ENCODE results near the gene RERE. TPM values are rescaled to one million over a fixed set of nuclear protein-coding genes. Genes with fewer than 3 reads are reported as not detected.

RERE gene
- total and polyA plus RNA-seq, 5 donors, result 72.4 to 175 (median 161) TPM

- H3K4me1 ChIP-seq (ENCODE audit: control insufficient read depth, insufficient read depth, low read length), result peaks cover 5% of the 10 kb centered on the region
- intact Hi-C loops (cut with DNase I), result loop anchor here in 3 of 4 donors (10.0 kb wide), 3 partner anchors 106 to 276 kb away; no protein-coding TSS in a partner anchor
- no peak overlapping the region for H3K27ac ChIP-seq (ENCODE audit: low read length)
- H3K9me3 ChIP-seq (ENCODE audit: control insufficient read depth, low read length), result no peaks in the 10 kb centered on the region
- no peak overlapping the region for H3K4me3 ChIP-seq (ENCODE audit: low read length)
- 94% methylated on average over 3 of the region's 3 CpGs for WGBS
- ATAC-seq (no peak), DNase-seq (no peak)
- no peaks in the 10 kb centered on the region for H3K27me3 ChIP-seq (ENCODE audit: control insufficient read depth, insufficient read depth)
Observed at GRCh38 chr1:8568837-8569236, 248.6 kb downstream of the RERE start.

- peaks cover 10% of the 10 kb centered on the region for H3K4me1 ChIP-seq (ENCODE audit: control insufficient read depth, insufficient read depth, low read length)
- no peaks in the 10 kb centered on the region for H3K27me3 ChIP-seq (ENCODE audit: control insufficient read depth, insufficient read depth)
- no peaks in the 10 kb centered on the region for H3K9me3 ChIP-seq (ENCODE audit: control insufficient read depth, low read length)
- H3K4me3 ChIP-seq (ENCODE audit: low read length), result no peak overlapping the region
- H3K27ac ChIP-seq (ENCODE audit: low read length), result no peak overlapping the region
- 95% methylated on average over 1 of the region's 1 CpG for WGBS
- no peak for DNase-seq
- intact Hi-C loops (cut with DNase I), result loop anchor here in 3 of 4 donors (10.0 kb wide), 3 partner anchors 108 to 278 kb away; no protein-coding TSS in a partner anchor
- no peak for ATAC-seq
Observed at GRCh38 chr1:8567146-8567545, 250.3 kb downstream of the RERE start.

GRCh38 chr1:8565802-8566201 lies 251.6 kb downstream of the RERE start:
- no peaks in the 10 kb centered on the region for H3K27me3 ChIP-seq (ENCODE audit: control insufficient read depth, insufficient read depth)
- H3K27ac ChIP-seq (ENCODE audit: low read length), result no peak overlapping the region
- WGBS, result 98% methylated on average over 3 of the region's 3 CpGs
- H3K9me3 ChIP-seq (ENCODE audit: control insufficient read depth, low read length), result no peaks in the 10 kb centered on the region
- intact Hi-C loops (cut with DNase I), result loop anchor here in 3 of 4 donors (10.0 kb wide), 3 partner anchors 109 to 279 kb away; no protein-coding TSS in a partner anchor
- ATAC-seq (no peak), DNase-seq (no peak)
- H3K4me3 ChIP-seq (ENCODE audit: low read length), result no peak overlapping the region
- H3K4me1 ChIP-seq (ENCODE audit: control insufficient read depth, insufficient read depth, low read length), result peaks cover 8% of the 10 kb centered on the region

GRCh38 chr1:8563944-8564537 lies 253.4 kb downstream of the RERE start:
- DNase-seq (no peak), ATAC-seq (no peak)
- Histone ChIP-seq H3K27me3 (ENCODE audit: control insufficient read depth, insufficient read depth) (no peaks in the 10 kb centered on the region), H3K9me3 (ENCODE audit: control insufficient read depth, low read length) (no peaks in the 10 kb centered on the region), H3K27ac (ENCODE audit: low read length) (no peak overlapping the region), H3K4me1 (ENCODE audit: control insufficient read depth, insufficient read depth, low read length) (peaks cover 6% of the 10 kb centered on the region), H3K4me3 (ENCODE audit: low read length) (no peak overlapping the region)
- 68% methylated on average over 2 of the region's 2 CpGs for WGBS
- intact Hi-C loops (cut with DNase I), result loop anchor here (5.0 to 10.0 kb wide), 6 partner anchors 108 to 281 kb away; no protein-coding TSS in a partner anchor

- WGBS, result 31% methylated on average over 4 of the region's 4 CpGs
- Histone ChIP-seq H3K9me3 (ENCODE audit: control insufficient read depth, low read length) (no peaks in the 10 kb centered on the region), H3K4me1 (ENCODE audit: control insufficient read depth, insufficient read depth, low read length) (peaks cover 7% of the 10 kb centered on the region), H3K27me3 (ENCODE audit: control insufficient read depth, insufficient read depth) (no peaks in the 10 kb centered on the region), H3K27ac (ENCODE audit: low read length) (peak overlapping the region; percentile 61), H3K4me3 (ENCODE audit: low read length) (no peak overlapping the region)
- DNase-seq (no peak), ATAC-seq (peak; percentile 26 to 60)
- intact Hi-C loops (cut with DNase I), result loop anchor here (5.0 to 10.0 kb wide), 6 partner anchors 109 to 282 kb away; no protein-coding TSS in a partner anchor
Observed at GRCh38 chr1:8562881-8563865, 254.3 kb downstream of the RERE start.

GRCh38 chr1:8562222-8562621 lies 255.2 kb downstream of the RERE start:
- no peak for ATAC-seq
- 97% methylated on average over 2 of the region's 2 CpGs for WGBS

GRCh38 chr1:8560611-8561544 lies 256.6 kb downstream of the RERE start:
- DNase-seq (no peak), ATAC-seq (peak; percentile 52 to 56)
- 38% methylated on average over 2 of the region's 2 CpGs for WGBS
- Histone ChIP-seq H3K27me3 (ENCODE audit: control insufficient read depth, insufficient read depth) (no peaks in the 10 kb centered on the region), H3K4me3 (ENCODE audit: low read length) (no peak overlapping the region), H3K9me3 (ENCODE audit: control insufficient read depth, low read length) (no peaks in the 10 kb centered on the region), H3K27ac (ENCODE audit: low read length) (no peak overlapping the region), H3K4me1 (ENCODE audit: control insufficient read depth, insufficient read depth, low read length) (peaks cover 7% of the 10 kb centered on the region)
- intact Hi-C loops (cut with DNase I), result loop anchor here (2.0 to 10.0 kb wide), 7 partner anchors 110 to 284 kb away; no protein-coding TSS in a partner anchor

More at GRCh38 chr1:8562222-8562621, 255.2 kb downstream of the RERE start:
- intact Hi-C loops (cut with DNase I), result loop anchor here (5.0 to 10.0 kb wide), 6 partner anchors 110 to 283 kb away; no protein-coding TSS in a partner anchor
- no peak overlapping the region for H3K4me3 ChIP-seq (ENCODE audit: low read length)
- H3K4me1 ChIP-seq (ENCODE audit: control insufficient read depth, insufficient read depth, low read length), result peaks cover 7% of the 10 kb centered on the region
- H3K27ac ChIP-seq (ENCODE audit: low read length), result no peak overlapping the region
- H3K27me3 ChIP-seq (ENCODE audit: control insufficient read depth, insufficient read depth), result no peaks in the 10 kb centered on the region
- no peak for DNase-seq
- no peaks in the 10 kb centered on the region for H3K9me3 ChIP-seq (ENCODE audit: control insufficient read depth, low read length)

- ATAC-seq, result no peak
- Histone ChIP-seq H3K27ac (ENCODE audit: low read length) (no peak overlapping the region), H3K9me3 (ENCODE audit: control insufficient read depth, low read length) (no peaks in the 10 kb centered on the region), H3K27me3 (ENCODE audit: control insufficient read depth, insufficient read depth) (no peaks in the 10 kb centered on the region), H3K4me1 (ENCODE audit: control insufficient read depth, insufficient read depth, low read length) (peaks cover 7% of the 10 kb centered on the region), H3K4me3 (ENCODE audit: low read length) (no peak overlapping the region)
- no peak for DNase-seq
- WGBS, result 86% methylated on average over 4 of the region's 4 CpGs
- intact Hi-C loops (cut with DNase I), result loop anchor here (2.0 to 10.0 kb wide), 7 partner anchors 111 to 285 kb away; no protein-coding TSS in a partner anchor
Observed at GRCh38 chr1:8560035-8560434, 257.4 kb downstream of the RERE start.

- no peak overlapping the region for H3K4me3 ChIP-seq (ENCODE audit: low read length)
- no peak overlapping the region for H3K27ac ChIP-seq (ENCODE audit: low read length)
- ATAC-seq, result no peak
- peaks cover 1% of the 10 kb centered on the region for H3K4me1 ChIP-seq (ENCODE audit: control insufficient read depth, insufficient read depth, low read length)
- H3K9me3 ChIP-seq (ENCODE audit: control insufficient read depth, low read length), result no peaks in the 10 kb centered on the region
- DNase-seq, result no peak
- no peaks in the 10 kb centered on the region for H3K27me3 ChIP-seq (ENCODE audit: control insufficient read depth, insufficient read depth)
- intact Hi-C loops (cut with DNase I), result loop anchor here in 2 of 4 donors (10.0 kb wide), 2 partner anchors 169 to 289 kb away; no protein-coding TSS in a partner anchor
Observed at GRCh38 chr1:8555582-8555981, 261.9 kb downstream of the RERE start.

GRCh38 chr1:8554956-8555534 lies 262.4 kb downstream of the RERE start:
- Histone ChIP-seq H3K9me3 (ENCODE audit: control insufficient read depth, low read length) (no peaks in the 10 kb centered on the region), H3K27ac (ENCODE audit: low read length) (no peak overlapping the region), H3K4me1 (ENCODE audit: control insufficient read depth, insufficient read depth, low read length) (peaks cover 1% of the 10 kb centered on the region), H3K4me3 (ENCODE audit: low read length) (no peak overlapping the region), H3K27me3 (ENCODE audit: control insufficient read depth, insufficient read depth) (no peaks in the 10 kb centered on the region)
- ATAC-seq (no peak), DNase-seq (no peak)
- intact Hi-C loops (cut with DNase I), result loop anchor here in 2 of 4 donors (10.0 kb wide), 2 partner anchors 170 to 290 kb away; no protein-coding TSS in a partner anchor
- WGBS, result 90% methylated on average over 2 of the region's 2 CpGs

All from right cardiac atrium (tissue), 5 donors.